HL-60 (cell line): ENCODE data around the gene DHDDS.

Experiments used
- POLR2AphosphoS5 ChIP-seq: IDR thresholded peaks from 2 replicates; pipeline ENCODE4 v1.6.1; 2012; ENCODE audit warnings: low read depth
- TF ChIP-seq, protein P1 (sequence below): IDR thresholded peaks from one replicate; pipeline ENCODE4 v1.5.1; 2011; ENCODE audit warnings: low read length, control low read depth, inconsistent platforms; ENCODE audit not compliant: insufficient read depth
- TF ChIP-seq, protein P2 (sequence below): IDR thresholded peaks from 2 replicates; pipeline ENCODE4 v1.6.1; 2012; ENCODE audit warnings: low read depth; ENCODE audit not compliant: insufficient replicate concordance

DNA sequence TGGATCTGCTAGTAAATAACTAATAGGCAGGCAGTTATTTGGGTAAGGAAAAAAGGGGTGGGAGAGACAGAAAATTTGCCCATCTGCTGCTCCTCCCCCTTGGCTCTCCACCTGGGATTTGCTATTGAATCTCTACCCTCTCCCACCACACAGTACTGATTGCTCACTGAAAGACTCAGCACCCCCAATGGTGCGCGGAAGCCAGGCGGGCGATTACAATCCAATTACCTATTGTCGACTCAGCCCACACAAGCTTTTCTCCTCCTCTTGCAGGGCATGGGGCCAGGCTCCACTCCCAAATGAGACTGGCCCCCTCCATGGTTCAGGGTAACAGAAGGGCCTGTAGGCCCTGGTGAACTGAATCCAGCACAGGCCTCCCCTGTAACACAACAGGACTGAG is 37.4 kb downstream of the DHDDS start:
- TF ChIP-seq, protein P1, sequence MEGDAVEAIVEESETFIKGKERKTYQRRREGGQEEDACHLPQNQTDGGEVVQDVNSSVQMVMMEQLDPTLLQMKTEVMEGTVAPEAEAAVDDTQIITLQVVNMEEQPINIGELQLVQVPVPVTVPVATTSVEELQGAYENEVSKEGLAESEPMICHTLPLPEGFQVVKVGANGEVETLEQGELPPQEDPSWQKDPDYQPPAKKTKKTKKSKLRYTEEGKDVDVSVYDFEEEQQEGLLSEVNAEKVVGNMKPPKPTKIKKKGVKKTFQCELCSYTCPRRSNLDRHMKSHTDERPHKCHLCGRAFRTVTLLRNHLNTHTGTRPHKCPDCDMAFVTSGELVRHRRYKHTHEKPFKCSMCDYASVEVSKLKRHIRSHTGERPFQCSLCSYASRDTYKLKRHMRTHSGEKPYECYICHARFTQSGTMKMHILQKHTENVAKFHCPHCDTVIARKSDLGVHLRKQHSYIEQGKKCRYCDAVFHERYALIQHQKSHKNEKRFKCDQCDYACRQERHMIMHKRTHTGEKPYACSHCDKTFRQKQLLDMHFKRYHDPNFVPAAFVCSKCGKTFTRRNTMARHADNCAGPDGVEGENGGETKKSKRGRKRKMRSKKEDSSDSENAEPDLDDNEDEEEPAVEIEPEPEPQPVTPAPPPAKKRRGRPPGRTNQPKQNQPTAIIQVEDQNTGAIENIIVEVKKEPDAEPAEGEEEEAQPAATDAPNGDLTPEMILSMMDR: no peak
- TF ChIP-seq POLR2AphosphoS5: no peak; the same call in 1 of the 2 replicates
- TF ChIP-seq, protein P2, sequence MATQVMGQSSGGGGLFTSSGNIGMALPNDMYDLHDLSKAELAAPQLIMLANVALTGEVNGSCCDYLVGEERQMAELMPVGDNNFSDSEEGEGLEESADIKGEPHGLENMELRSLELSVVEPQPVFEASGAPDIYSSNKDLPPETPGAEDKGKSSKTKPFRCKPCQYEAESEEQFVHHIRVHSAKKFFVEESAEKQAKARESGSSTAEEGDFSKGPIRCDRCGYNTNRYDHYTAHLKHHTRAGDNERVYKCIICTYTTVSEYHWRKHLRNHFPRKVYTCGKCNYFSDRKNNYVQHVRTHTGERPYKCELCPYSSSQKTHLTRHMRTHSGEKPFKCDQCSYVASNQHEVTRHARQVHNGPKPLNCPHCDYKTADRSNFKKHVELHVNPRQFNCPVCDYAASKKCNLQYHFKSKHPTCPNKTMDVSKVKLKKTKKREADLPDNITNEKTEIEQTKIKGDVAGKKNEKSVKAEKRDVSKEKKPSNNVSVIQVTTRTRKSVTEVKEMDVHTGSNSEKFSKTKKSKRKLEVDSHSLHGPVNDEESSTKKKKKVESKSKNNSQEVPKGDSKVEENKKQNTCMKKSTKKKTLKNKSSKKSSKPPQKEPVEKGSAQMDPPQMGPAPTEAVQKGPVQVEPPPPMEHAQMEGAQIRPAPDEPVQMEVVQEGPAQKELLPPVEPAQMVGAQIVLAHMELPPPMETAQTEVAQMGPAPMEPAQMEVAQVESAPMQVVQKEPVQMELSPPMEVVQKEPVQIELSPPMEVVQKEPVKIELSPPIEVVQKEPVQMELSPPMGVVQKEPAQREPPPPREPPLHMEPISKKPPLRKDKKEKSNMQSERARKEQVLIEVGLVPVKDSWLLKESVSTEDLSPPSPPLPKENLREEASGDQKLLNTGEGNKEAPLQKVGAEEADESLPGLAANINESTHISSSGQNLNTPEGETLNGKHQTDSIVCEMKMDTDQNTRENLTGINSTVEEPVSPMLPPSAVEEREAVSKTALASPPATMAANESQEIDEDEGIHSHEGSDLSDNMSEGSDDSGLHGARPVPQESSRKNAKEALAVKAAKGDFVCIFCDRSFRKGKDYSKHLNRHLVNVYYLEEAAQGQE: no peak
